Natural killer cell (primary cell): ENCODE data around the gene ZBTB8A. TPM values are rescaled to one million over a fixed set of nuclear protein-coding genes. Genes with fewer than 3 reads are reported as not detected.
A peak's percentile ranks its signal among the peaks of the same experiment; 100 is the strongest.

ENCODE experiments used
- ATAC-seq, 3 donors: fragments of 150-1000 bp in 2 of 3; fragments of 200-7000 bp in 1 of 3; cut with Tn5 transposase; 1 replicate in 1 of 3; 2 replicates in 2 of 3; pipeline ENCODE4 v1.10.0; 2021; ENCODE audit warnings: mild to moderate bottlenecking in 2 of 3, moderate library complexity in 2 of 3
- DNase-seq, 2 donors: peaks; one replicate each; pipeline versions ENCODE4 v3.0.0 to v3.0.0-alpha.2; 2013 to 2021; ENCODE audit warnings: mixed read lengths in 1 of 2
- H3K27ac ChIP-seq: one replicate; pipeline ENCODE4 v1.5.1; 2013; ENCODE audit warnings: mild to moderate bottlenecking, low read length
- H3K27me3 ChIP-seq: one replicate; pipeline ENCODE4 v1.6.1; 2013; ENCODE audit warnings: low read length; ENCODE audit not compliant: control insufficient read depth, insufficient read depth
- H3K36me3 ChIP-seq: one replicate; pipeline ENCODE4 v1.6.1; 2013; ENCODE audit warnings: low read length; ENCODE audit not compliant: control insufficient read depth, insufficient read depth
- H3K4me1 ChIP-seq: one replicate; pipeline ENCODE4 v1.6.1; 2013; ENCODE audit warnings: low read length; ENCODE audit not compliant: control insufficient read depth, insufficient read depth
- H3K4me3 ChIP-seq: one replicate; pipeline ENCODE4 v1.5.1; 2013; ENCODE audit warnings: low read length
- H3K9me3 ChIP-seq: one replicate; pipeline ENCODE4 v1.6.1; 2013; ENCODE audit warnings: low read length; ENCODE audit not compliant: control insufficient read depth, insufficient read depth
- H3K27ac Mint-ChIP-seq, 2 donors: one replicate each; pipeline ENCODE4 v1.8.0; 2022; ENCODE audit warnings: mild to moderate bottlenecking in 2 of 2, mixed read lengths in 2 of 2, moderate library complexity in 1 of 2
- H3K27me3 Mint-ChIP-seq, 2 donors: one replicate each; pipeline ENCODE4 v1.8.0; 2022; ENCODE audit warnings: low read depth in 2 of 2, mixed read lengths in 2 of 2
- H3K36me3 Mint-ChIP-seq: one replicate; pipeline ENCODE4 v1.8.0; 2022; ENCODE audit warnings: mixed read lengths
- H3K4me1 Mint-ChIP-seq, 2 donors: one replicate each; pipeline ENCODE4 v1.8.0; 2022; ENCODE audit warnings: mixed read lengths in 2 of 2
- H3K4me3 Mint-ChIP-seq: one replicate; pipeline ENCODE4 v1.8.0; 2022; ENCODE audit warnings: mild to moderate bottlenecking, moderate library complexity, mixed read lengths
- H3K9me3 Mint-ChIP-seq, 2 donors: one replicate each; pipeline ENCODE4 v1.8.0; 2022; ENCODE audit warnings: mixed read lengths in 2 of 2
- WGBS: methylation state at CpG from one replicate; pipeline ENCODE4 v1.1.7; 2013; ENCODE audit warnings: missing lambda C conversion rate; ENCODE audit not compliant: insufficient coverage; 5-methylcytosine and 5-hydroxymethylcytosine counted together
- intact Hi-C: fragments of 100-400 bp; cut with micrococcal nuclease; formaldehyde crosslinking; loops from one replicate; pipeline ENCODE4 v1.14.2; 2022
- total RNA-seq, 4 donors: library from RNA; stranded (reverse); fragments of 120-200 nt in 1 of 4; gene quantifications; one replicate each; pipeline versions ENCODE4 v1.2.3 to v1.2.4, GENCODE V29; 2013 to 2022
- TF ChIP-seq, protein P1 (sequence below): fragments of 200-600 bp; IDR thresholded peaks from one replicate; pipeline ENCODE4 v1.8.0; 2022; ENCODE audit warnings: antibody characterized with exemption

ZBTB8A gene
- total RNA-seq, 3 donors from 2014 or later (not counting 1 experiment from before 2014, with no cell fraction given): 0.16 to 0.50 (median 0.33) TPM

DNA sequence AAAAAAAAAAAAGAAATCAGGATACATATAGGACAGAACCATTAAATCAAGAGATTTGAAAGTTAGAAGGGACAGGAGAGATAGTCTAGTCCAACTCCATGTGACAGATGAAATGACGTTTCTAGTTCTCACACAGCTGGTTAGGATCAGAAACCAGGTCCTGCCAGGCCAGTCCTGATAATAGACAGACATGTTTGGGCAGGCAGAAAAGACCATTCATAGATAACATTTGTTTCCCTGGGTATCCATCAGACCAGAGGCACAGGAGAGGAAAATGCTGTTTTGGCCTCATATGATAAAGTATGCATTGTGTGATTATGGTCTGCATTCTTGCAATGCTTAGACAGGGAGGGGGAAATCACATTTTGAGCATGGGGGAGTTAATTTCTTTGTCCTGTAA lies 45.0 kb upstream of the ZBTB8A start:
- Histone ChIP-seq H3K4me1 (no peaks in the 10 kb centered on the region), H3K27ac (no peak overlapping the region), H3K36me3 (no peaks in the 10 kb centered on the region), H3K27me3 (peaks cover 2% of the 10 kb centered on the region), H3K4me3 (no peak overlapping the region), H3K9me3 (no peaks in the 10 kb centered on the region)
- ATAC-seq (no peak), DNase-seq (no peak)
- Mint-ChIP-seq H3K36me3 (no peaks in the 10 kb centered on the region), H3K27me3 (peaks cover 18% of the 10 kb centered on the region in 2 donors), H3K4me3 (no peak overlapping the region), H3K4me1 (no peaks in the 10 kb centered on the region), H3K27ac (no peak overlapping the region), H3K9me3 (no peaks in the 10 kb centered on the region)
- TF ChIP-seq, protein P1, sequence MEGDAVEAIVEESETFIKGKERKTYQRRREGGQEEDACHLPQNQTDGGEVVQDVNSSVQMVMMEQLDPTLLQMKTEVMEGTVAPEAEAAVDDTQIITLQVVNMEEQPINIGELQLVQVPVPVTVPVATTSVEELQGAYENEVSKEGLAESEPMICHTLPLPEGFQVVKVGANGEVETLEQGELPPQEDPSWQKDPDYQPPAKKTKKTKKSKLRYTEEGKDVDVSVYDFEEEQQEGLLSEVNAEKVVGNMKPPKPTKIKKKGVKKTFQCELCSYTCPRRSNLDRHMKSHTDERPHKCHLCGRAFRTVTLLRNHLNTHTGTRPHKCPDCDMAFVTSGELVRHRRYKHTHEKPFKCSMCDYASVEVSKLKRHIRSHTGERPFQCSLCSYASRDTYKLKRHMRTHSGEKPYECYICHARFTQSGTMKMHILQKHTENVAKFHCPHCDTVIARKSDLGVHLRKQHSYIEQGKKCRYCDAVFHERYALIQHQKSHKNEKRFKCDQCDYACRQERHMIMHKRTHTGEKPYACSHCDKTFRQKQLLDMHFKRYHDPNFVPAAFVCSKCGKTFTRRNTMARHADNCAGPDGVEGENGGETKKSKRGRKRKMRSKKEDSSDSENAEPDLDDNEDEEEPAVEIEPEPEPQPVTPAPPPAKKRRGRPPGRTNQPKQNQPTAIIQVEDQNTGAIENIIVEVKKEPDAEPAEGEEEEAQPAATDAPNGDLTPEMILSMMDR: no peak
- WGBS: 91% methylated on average over 1 of the region's 1 CpG
- intact Hi-C loops: no loop called here

DNA sequence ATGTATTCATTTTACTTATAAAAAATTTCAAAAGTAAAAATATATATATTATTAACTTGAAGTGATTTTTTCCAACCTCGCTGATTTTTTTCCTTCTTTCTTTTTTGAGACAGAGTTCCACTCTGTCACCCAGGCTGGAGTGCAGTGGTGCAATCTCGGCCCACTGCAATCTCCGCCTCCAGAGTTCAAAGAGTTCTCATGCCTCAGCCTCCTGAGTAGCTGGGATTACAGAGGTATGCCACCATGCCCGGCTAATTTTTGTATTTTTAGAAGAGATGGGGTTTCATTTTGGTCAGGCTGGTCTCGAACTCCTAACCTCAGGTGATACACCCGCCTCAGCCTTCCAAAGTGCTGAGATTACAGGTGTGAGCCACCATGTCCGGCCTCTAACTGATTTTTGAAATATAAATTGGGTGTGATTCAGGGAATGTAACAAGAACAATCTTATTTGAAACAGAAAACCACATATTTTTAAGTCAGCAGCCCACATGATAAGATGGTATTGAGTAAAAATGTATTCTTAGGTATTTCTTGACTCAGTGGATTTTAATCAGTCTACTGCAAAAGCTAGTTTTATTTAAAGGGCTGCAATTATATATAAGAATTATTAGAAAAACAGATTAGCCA lies 44.4 kb upstream of the ZBTB8A start:
- H3K4me1 Mint-ChIP-seq: no peaks in the 10 kb centered on the region
- H3K36me3 ChIP-seq: no peaks in the 10 kb centered on the region
- DNase-seq: no peak
- H3K36me3 Mint-ChIP-seq: no peaks in the 10 kb centered on the region
- intact Hi-C loops: no loop called here
- peaks cover 24% of the 10 kb centered on the region in 2 donors for H3K27me3 Mint-ChIP-seq
- 83% methylated on average over 7 of the region's 7 CpGs for WGBS
- H3K9me3 Mint-ChIP-seq: no peaks in the 10 kb centered on the region
- no peak overlapping the region for H3K27ac ChIP-seq
- H3K27me3 ChIP-seq: peaks cover 6% of the 10 kb centered on the region
- no peak overlapping the region for H3K27ac Mint-ChIP-seq
- H3K4me3 Mint-ChIP-seq: no peak overlapping the region
- ATAC-seq: no peak
- H3K4me1 ChIP-seq: no peaks in the 10 kb centered on the region
- no peaks in the 10 kb centered on the region for H3K9me3 ChIP-seq
- H3K4me3 ChIP-seq: no peak overlapping the region
- TF ChIP-seq, protein P1: no peak

DNA sequence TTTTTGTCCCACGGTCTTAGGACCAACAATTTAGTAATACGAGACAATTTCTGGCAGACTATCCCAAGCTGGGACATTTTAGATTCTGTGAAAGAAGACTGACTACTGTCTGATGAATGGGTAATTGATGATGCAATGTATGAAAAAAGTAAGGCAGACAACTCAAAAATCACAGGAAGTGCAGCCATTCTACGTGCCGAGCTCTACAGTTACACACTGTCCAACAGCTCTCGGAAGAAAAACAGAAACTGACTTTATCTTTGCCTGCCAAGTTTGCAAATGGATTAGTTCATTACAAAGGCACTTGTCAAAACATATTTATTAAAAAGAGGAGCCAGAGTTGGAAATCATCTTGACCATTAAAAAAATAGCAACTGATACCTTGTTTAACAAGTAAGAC lies 43.1 kb upstream of the ZBTB8A start:
- Mint-ChIP-seq H3K4me1 (no peaks in the 10 kb centered on the region), H3K36me3 (no peaks in the 10 kb centered on the region), H3K27me3 (peaks cover 26 to 28% of the 10 kb centered on the region in 2 donors), H3K27ac (no peak overlapping the region), H3K9me3 (no peaks in the 10 kb centered on the region), H3K4me3 (no peak overlapping the region)
- DNase-seq (no peak), ATAC-seq (no peak)
- Histone ChIP-seq H3K27ac (no peak overlapping the region), H3K4me1 (peaks cover 7% of the 10 kb centered on the region), H3K36me3 (no peaks in the 10 kb centered on the region), H3K9me3 (no peaks in the 10 kb centered on the region), H3K27me3 (peaks cover 6% of the 10 kb centered on the region), H3K4me3 (no peak overlapping the region)
- WGBS: 83% methylated on average over 5 of the region's 5 CpGs
- intact Hi-C loops: no loop called here
- TF ChIP-seq, protein P1: no peak

- Histone ChIP-seq H3K36me3 (no peaks in the 10 kb centered on the region), H3K27me3 (peaks cover 6% of the 10 kb centered on the region), H3K4me3 (no peak overlapping the region), H3K27ac (no peak overlapping the region), H3K9me3 (no peaks in the 10 kb centered on the region), H3K4me1 (peaks cover 7% of the 10 kb centered on the region)
- DNase-seq: no peak
- no peaks in the 10 kb centered on the region for H3K36me3 Mint-ChIP-seq
- H3K9me3 Mint-ChIP-seq: no peaks in the 10 kb centered on the region
- TF ChIP-seq, protein P1: no peak
- intact Hi-C loops: no loop called here
- H3K4me1 Mint-ChIP-seq: no peaks in the 10 kb centered on the region
- no peak overlapping the region for H3K27ac Mint-ChIP-seq
- H3K4me3 Mint-ChIP-seq: peak overlapping the region; percentile 83
- ATAC-seq: no peak
- H3K27me3 Mint-ChIP-seq: peaks cover 36 to 41% of the 10 kb centered on the region in 2 donors
- 98% methylated on average over 8 of the region's 8 CpGs for WGBS
Measured at GRCh38 chr1:32498751-32499150, 40.5 kb upstream of the ZBTB8A start.
